GM23338 (cell line): Measurements from ENCODE around the gene NT5C2.

Experiments used
- CREB1 ChIP-seq: fragments of 250-450 bp; sonication (Bioruptor Pico); IDR thresholded peaks from 2 replicates; pipeline ENCODE4 v1.5.0; 2020; ENCODE audit warnings: low read depth, mild to moderate bottlenecking, moderate library complexity
- CTCF ChIP-seq, 2 experiments: fragments of 200-600 bp in 1 of 2; sonication (generic) in 1 of 2; conservative IDR thresholded peaks; 2 replicates each; pipeline versions ENCODE4 v1.5.1 to v1.6.1; 2016 to 2017; ENCODE audit warnings: antibody characterized with exemption in 2 of 2, low read depth in 2 of 2, mild to moderate bottlenecking in 2 of 2, moderate library complexity in 1 of 2
- EZH2 ChIP-seq: fragments of 200-600 bp; sonication (generic); IDR thresholded peaks from one replicate; pipeline ENCODE4 v1.8.0; 2017; ENCODE audit warnings: antibody characterized with exemption, mild to moderate bottlenecking, low read depth; ENCODE audit not compliant: unreplicated experiment
- EZH2phosphoT487 ChIP-seq: fragments of 200-600 bp; sonication (generic); IDR thresholded peaks from one replicate; pipeline ENCODE4 v1.8.1; 2018; ENCODE audit warnings: antibody characterized with exemption; ENCODE audit not compliant: unreplicated experiment
- JUNB ChIP-seq: IDR thresholded peaks from one replicate; pipeline ENCODE4 v1.6.1; 2016; ENCODE audit warnings: antibody characterized with exemption; ENCODE audit not compliant: unreplicated experiment
- NANOG ChIP-seq: IDR thresholded peaks from 2 replicates; pipeline ENCODE4 v1.6.1; 2016; ENCODE audit warnings: antibody characterized with exemption, borderline replicate concordance
- POLR2AphosphoS5 ChIP-seq: IDR thresholded peaks from 2 replicates; pipeline ENCODE4 v1.6.1; 2016; ENCODE audit warnings: antibody characterized with exemption, low read depth
- STAT1 ChIP-seq: IDR thresholded peaks from one replicate; pipeline ENCODE4 v1.6.1; 2016; ENCODE audit warnings: antibody characterized with exemption; ENCODE audit not compliant: unreplicated experiment
- ZNF114 ChIP-seq: fragments of 250-450 bp; sonication (Bioruptor Pico); IDR thresholded peaks from 2 replicates; pipeline ENCODE4 v1.5.0; 2020; ENCODE audit warnings: mild to moderate bottlenecking, moderate library complexity
- ZNF331 ChIP-seq: fragments of 250-450 bp; sonication (Bioruptor Pico); IDR thresholded peaks from 2 replicates; pipeline ENCODE4 v1.5.0; 2020; ENCODE audit warnings: low read depth, mild to moderate bottlenecking, moderate library complexity
- TF ChIP-seq, protein P1 (sequence below): IDR thresholded peaks from one replicate; pipeline ENCODE4 v1.6.1; 2018; ENCODE audit warnings: antibody characterized with exemption; ENCODE audit not compliant: unreplicated experiment
- TF ChIP-seq, protein P2 (sequence below): fragments of 250-450 bp; sonication (Bioruptor Pico); IDR thresholded peaks from 2 replicates; pipeline ENCODE4 v1.5.0; 2020; ENCODE audit warnings: mild to moderate bottlenecking, moderate library complexity

DNA sequence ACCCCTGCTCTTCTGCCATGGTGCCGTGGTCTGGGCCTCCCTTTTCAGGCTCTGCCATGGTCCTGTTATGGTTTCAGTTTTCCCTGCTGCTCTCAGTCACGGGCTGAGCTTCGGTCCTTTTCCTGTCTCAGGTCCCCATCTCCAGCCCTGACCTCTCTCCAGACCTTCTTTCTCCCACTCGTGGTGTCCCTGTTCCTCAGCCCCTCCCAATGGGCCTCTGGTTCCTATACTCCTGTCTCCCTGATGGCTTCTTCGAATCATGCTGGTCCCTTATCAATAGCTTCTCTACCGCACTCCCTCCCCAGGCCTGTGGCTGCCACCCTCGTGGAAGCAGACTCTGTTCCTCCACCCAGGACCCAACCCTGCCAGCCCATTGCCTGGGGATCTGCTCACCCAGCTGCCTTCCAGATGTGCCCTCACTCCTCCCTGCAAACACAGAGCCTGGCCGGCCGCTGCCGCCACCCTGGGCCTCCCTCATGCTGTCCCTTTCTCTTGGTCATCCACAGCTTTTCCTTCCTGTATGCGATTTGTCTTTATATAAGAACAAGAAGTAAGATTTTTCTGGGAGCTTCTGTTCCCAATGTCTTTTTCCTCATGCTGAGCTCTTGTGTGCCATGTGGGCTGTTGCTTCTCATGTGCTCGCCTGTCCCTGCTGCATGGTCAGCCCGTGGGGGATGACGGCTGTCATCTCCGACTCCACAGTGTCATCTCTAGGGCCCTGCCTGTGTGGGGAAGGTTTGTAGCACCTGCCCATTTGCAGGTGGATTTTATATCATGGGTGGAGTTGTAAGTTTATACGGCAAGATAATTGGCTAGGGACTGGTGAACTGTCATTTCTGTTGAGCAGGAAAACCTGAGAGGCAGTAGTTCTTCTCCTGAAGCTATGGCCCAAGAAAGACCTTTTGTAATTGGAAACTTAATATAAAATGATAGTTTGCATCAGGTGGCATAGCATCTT lies 126.7 kb downstream of the NT5C2 start:
- TF ChIP-seq EZH2: no peak
- TF ChIP-seq POLR2AphosphoS5: no peak
- no peak for TF ChIP-seq CTCF (conservative IDR thresholded peaks at IDR 0.05; ENCODE audit: low read depth in 2 of 2)
- TF ChIP-seq EZH2phosphoT487: no peak
- TF ChIP-seq, protein P1, sequence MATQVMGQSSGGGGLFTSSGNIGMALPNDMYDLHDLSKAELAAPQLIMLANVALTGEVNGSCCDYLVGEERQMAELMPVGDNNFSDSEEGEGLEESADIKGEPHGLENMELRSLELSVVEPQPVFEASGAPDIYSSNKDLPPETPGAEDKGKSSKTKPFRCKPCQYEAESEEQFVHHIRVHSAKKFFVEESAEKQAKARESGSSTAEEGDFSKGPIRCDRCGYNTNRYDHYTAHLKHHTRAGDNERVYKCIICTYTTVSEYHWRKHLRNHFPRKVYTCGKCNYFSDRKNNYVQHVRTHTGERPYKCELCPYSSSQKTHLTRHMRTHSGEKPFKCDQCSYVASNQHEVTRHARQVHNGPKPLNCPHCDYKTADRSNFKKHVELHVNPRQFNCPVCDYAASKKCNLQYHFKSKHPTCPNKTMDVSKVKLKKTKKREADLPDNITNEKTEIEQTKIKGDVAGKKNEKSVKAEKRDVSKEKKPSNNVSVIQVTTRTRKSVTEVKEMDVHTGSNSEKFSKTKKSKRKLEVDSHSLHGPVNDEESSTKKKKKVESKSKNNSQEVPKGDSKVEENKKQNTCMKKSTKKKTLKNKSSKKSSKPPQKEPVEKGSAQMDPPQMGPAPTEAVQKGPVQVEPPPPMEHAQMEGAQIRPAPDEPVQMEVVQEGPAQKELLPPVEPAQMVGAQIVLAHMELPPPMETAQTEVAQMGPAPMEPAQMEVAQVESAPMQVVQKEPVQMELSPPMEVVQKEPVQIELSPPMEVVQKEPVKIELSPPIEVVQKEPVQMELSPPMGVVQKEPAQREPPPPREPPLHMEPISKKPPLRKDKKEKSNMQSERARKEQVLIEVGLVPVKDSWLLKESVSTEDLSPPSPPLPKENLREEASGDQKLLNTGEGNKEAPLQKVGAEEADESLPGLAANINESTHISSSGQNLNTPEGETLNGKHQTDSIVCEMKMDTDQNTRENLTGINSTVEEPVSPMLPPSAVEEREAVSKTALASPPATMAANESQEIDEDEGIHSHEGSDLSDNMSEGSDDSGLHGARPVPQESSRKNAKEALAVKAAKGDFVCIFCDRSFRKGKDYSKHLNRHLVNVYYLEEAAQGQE: no peak
- no peak for TF ChIP-seq JUNB
- no peak for TF ChIP-seq CREB1
- TF ChIP-seq NANOG: no peak
- no peak for TF ChIP-seq ZNF114 (CRISPR knock-in tag)
- no peak for TF ChIP-seq STAT1
- no peak for TF ChIP-seq ZNF331 (CRISPR knock-in tag)
- TF ChIP-seq, protein P2, sequence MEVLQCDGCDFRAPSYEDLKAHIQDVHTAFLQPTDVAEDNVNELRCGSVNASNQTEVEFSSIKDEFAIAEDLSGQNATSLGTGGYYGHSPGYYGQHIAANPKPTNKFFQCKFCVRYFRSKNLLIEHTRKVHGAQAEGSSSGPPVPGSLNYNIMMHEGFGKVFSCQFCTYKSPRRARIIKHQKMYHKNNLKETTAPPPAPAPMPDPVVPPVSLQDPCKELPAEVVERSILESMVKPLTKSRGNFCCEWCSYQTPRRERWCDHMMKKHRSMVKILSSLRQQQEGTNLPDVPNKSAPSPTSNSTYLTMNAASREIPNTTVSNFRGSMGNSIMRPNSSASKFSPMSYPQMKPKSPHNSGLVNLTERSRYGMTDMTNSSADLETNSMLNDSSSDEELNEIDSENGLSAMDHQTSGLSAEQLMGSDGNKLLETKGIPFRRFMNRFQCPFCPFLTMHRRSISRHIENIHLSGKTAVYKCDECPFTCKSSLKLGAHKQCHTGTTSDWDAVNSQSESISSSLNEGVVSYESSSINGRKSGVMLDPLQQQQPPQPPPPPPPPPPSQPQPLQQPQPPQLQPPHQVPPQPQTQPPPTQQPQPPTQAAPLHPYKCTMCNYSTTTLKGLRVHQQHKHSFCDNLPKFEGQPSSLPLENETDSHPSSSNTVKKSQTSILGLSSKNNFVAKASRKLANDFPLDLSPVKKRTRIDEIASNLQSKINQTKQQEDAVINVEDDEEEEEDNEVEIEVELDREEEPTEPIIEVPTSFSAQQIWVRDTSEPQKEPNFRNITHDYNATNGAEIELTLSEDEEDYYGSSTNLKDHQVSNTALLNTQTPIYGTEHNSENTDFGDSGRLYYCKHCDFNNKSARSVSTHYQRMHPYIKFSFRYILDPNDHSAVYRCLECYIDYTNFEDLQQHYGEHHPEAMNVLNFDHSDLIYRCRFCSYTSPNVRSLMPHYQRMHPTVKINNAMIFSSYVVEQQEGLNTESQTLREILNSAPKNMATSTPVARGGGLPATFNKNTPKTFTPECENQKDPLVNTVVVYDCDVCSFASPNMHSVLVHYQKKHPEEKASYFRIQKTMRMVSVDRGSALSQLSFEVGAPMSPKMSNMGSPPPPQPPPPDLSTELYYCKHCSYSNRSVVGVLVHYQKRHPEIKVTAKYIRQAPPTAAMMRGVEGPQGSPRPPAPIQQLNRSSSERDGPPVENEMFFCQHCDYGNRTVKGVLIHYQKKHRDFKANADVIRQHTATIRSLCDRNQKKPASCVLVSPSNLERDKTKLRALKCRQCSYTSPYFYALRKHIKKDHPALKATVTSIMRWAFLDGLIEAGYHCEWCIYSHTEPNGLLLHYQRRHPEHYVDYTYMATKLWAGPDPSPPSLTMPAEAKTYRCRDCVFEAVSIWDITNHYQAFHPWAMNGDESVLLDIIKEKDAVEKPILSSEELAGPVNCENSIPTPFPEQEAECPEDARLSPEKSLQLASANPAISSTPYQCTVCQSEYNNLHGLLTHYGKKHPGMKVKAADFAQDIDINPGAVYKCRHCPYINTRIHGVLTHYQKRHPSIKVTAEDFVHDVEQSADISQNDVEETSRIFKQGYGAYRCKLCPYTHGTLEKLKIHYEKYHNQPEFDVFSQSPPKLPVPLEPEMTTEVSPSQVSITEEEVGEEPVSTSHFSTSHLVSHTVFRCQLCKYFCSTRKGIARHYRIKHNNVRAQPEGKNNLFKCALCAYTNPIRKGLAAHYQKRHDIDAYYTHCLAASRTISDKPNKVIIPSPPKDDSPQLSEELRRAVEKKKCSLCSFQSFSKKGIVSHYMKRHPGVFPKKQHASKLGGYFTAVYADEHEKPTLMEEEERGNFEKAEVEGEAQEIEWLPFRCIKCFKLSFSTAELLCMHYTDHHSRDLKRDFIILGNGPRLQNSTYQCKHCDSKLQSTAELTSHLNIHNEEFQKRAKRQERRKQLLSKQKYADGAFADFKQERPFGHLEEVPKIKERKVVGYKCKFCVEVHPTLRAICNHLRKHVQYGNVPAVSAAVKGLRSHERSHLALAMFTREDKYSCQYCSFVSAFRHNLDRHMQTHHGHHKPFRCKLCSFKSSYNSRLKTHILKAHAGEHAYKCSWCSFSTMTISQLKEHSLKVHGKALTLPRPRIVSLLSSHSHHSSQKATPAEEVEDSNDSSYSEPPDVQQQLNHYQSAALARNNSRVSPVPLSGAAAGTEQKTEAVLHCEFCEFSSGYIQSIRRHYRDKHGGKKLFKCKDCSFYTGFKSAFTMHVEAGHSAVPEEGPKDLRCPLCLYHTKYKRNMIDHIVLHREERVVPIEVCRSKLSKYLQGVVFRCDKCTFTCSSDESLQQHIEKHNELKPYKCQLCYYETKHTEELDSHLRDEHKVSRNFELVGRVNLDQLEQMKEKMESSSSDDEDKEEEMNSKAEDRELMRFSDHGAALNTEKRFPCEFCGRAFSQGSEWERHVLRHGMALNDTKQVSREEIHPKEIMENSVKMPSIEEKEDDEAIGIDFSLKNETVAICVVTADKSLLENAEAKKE (CRISPR knock-in tag): no peak
